Adrenal gland (tissue), 12 donors: Measurements from ENCODE around the gene CES1. TPM values are rescaled to one million over a fixed set of nuclear protein-coding genes. Genes with fewer than 3 reads are reported as not detected.

Experiments used
- polyA plus RNA-seq, 3 donors: library from polyadenylated mRNA; stranded (reverse); fragments of 200-250 nt in 2 of 3; fragments of 350-450 nt in 1 of 3; fragmentation: Illumina TruSeq in 1 of 3; extraction: RNeasy Lipid Tissue Mini Kit (QIAGEN cat#74804) in 1 of 3; gene quantifications; one replicate each; pipeline ENCODE4 v1.2.3, GENCODE V29; 2013 to 2014
- total RNA-seq, 9 donors: library from RNA; depleted of rRNA in 4 of 9; stranded (reverse); fragments of >200 nt in 4 of 9; fragments of 120-200 nt in 1 of 9; fragmentation: NEBNext Ultra II Directional in 1 of 9; extraction: Animal tissue kit (Norgen Biotek cat#: 25700) in 1 of 9; gene quantifications; one replicate each; pipeline versions ENCODE4 v1.1.0 to v1.2.4, GENCODE V29; 2013 to 2023
- donor health status: healthy with polysubstance abuse.
- donor health status: Bipolar disorder and iron deficiency.
- donor health status: DM: yes; HTN: yes; CAD: no.
- donor health status: DM: no; HTN: no; CAD: no.
- donor health status: DM: no; HTN: no; CAD: no.
- donor health status: DM: yes; HTN: yes; CAD: no.

CES1 gene
- total and polyA plus RNA-seq, 12 donors: 0.11 to 103 (median 18.9) TPM

Other genes starting within 250 kb of the CES1 start
- gene SLC6A2, start 177.1 kb downstream of the CES1 start, total RNA-seq: 10 to 100 TPM in 4 of 9 donors, 1 to 10 TPM in 3, under 1 TPM in 2; 0.26 to 32.8 (median 4.9) TPM
- 10 to 100 TPM in 2 of 3 donors, 1 to 10 TPM in 1; 1.6 to 12.5 (median 12.4) TPM for gene SLC6A2, start 177.1 kb downstream of the CES1 start, polyA plus RNA-seq
- under 1 TPM in 1 of 9 donors, not detected in 8; 0.67 TPM for gene CES5A, start 42.3 kb upstream of the CES1 start, total RNA-seq
- gene CES5A, start 42.3 kb upstream of the CES1 start, polyA plus RNA-seq: under 1 TPM; 0.07 to 0.64 (median 0.22) TPM